NOMO-1 treated with dmso at 0.1 percent for 144 hours (cell line): Measurements from ENCODE around the gene STARD10.

ENCODE experiments used
- DNase-seq: peaks from one replicate; lab custom pipeline; 2025; ENCODE audit not compliant: unreplicated experiment; lab: John Stamatoyannopoulos, UW

Gene STARD10

GRCh38 chr11:72781313-72782080 lies 12.3 kb downstream of the STARD10 start:
- DNase-seq, result no peak

DNA sequence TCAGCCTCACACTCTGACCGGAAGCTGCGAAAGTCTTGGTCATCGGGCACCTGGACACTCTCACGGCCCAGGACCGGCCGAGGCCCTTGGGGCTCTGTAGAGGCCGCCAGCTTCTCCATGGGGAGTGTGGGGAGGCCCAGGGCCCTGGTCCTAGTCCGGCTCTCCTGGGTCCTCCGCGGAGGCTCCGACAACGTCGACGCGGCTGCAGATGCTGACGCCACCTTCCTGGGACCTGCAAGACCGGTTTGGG lies 12.9 kb downstream of the STARD10 start:
- DNase-seq, result no peak

- DNase-seq, result no peak
These were observed 13.4 kb downstream of the STARD10 start for GRCh38 chr11:72780296-72781062.

DNA sequence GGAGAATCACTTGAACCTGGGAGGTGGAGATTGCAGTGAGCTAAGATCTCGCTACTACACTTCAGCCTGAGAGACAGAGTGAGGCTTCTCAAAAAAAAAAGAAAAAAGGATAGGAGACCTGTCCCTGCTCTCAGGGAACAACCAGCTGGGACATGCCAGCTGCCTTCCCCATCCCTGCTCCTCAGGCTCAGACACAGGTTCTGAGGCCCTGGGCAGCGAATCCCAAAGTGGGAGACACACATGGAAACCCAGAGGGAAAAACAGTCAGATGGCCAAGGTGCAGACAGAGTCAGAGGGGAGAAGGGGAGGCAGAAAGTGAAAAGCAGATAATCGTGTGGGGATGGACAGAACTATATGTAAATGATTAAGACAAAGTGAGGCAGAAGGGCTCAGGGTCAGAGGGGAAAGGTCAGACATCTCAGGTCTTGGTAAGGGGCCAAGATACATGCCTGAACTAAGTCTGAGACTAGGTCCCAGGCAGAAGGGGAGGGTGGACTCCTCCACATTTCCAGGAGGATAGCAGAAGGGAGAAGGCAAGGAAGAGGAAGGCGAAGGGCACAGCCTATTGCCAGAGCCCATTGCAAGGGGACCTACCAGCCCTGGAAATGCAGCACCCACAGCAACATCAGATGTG lies 14.2 kb downstream of the STARD10 start:
- no peak for DNase-seq

- no peak for DNase-seq
These were observed 15.0 kb downstream of the STARD10 start for GRCh38 chr11:72778535-72779494.

GRCh38 chr11:72777755-72778278 lies 16.0 kb downstream of the STARD10 start:
- no peak for DNase-seq

- no peak for DNase-seq
These were observed 16.7 kb downstream of the STARD10 start for GRCh38 chr11:72776844-72777754.

DNA sequence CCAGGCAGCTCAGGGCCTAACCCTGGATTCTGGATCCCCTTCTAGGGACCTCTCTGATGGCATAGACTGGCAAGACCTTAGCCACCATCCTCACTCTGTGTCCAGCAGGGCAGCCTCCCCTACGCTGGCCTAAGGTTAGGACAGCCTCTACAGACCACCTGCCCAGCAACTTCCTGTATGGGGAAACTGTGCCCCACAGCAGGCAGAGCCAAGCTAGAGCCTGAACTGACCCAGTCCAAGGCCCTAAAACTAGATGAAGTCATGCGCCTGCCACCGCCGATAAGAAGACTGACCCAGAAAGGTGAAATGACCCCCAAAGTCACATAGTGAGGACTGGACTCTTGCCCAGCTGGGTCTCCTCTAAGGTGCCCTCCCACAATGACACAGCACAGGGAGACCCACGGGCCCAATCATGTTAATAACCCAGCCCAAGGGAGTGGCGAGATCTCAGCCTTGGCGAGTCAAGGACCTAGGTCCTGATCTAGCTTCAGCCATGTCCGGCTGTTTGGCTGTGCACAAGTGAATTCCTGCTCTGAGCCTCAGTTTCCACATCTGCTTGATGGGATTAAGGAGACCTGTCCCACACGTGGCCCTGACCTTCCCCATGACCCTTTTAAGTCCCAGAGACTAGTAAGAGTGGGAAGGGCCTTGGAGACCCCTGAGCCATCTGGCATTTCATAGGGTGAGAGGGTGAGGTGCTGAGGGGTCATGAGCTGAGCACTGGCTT lies 17.6 kb downstream of the STARD10 start:
- DNase-seq, result no peak

DNA sequence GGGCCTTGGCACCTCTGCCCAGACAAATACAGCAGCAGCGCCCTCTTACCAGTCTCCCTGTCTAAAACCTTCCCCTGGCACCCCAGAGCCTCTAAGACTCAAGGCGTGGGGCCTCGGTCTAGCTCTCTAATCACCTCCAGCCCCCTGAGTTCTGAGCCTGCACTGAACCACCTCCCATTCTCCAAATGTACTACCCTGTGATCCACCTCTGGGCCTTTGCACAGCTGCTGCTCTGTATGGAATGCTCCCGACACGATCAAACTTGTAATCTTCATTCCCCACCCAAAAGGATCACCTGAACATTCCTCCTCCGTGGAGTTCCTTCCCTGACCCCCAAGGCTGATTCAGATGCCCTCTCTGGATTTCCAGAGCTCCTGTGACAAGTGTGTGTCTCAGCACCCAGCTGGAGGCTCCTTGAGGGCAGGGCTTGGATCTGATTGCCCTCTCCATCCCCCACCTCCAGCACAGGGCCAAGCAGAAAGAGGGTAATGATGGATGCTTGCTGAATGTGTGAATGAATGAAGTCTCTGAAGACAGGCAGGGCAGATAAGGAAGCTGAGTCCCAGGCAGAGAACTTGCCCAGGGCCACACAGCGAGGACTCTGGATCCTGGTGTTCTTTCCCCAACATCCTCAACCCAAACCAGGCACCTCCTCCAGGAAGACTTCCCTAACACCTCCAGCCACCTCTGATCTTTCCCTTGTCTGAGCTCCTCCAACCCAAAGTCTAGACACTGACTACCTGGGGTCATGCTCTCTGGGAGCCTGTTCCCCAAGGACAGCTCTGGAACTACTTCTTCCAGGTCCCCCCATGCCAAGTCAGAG lies 18.3 kb downstream of the STARD10 start:
- no peak for DNase-seq

DNA sequence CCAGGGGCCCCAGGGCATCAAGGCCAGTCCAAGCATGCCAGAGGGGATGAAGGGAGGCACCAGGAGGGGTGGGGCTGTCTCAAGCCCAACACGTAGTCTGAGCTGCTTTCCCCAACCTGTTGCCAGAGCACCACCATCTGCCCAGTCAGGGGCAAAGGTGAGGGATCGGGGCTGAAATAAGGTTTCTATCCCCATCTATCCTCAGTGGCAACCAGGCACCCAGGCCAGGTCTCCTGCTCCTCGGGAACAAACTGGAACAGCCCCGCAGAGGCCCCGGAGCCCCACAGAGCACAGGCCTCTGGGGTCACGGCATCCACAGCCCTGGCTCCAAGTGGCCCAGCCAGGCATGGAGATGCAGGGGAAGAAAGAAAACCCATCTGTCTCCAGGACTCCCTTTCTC lies 19.3 kb downstream of the STARD10 start:
- no peak for DNase-seq

- DNase-seq, result no peak
These were observed 20.2 kb downstream of the STARD10 start for GRCh38 chr11:72773696-72774095.

DNA sequence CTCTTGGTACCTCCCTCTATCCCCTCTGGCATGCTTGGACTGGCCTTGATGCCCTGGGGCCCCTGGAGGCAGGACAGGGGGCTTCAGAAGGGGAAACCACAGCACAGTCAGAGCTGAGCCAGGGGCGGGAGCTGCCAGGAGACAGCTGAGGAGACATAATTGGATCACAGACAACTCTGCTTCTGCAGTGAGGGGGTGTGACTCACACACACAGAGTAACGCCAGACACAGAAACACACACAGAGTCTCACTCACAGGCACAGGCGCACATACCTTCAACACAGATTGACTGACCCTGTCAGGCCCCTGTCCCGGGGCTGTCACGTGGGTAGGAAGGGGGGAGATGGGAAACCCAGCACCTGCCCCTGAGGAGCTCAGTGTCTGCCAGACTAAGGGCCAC lies 20.6 kb downstream of the STARD10 start:
- DNase-seq, result no peak

GRCh38 chr11:72772059-72772458 lies 21.8 kb downstream of the STARD10 start:
- no peak for DNase-seq

DNA sequence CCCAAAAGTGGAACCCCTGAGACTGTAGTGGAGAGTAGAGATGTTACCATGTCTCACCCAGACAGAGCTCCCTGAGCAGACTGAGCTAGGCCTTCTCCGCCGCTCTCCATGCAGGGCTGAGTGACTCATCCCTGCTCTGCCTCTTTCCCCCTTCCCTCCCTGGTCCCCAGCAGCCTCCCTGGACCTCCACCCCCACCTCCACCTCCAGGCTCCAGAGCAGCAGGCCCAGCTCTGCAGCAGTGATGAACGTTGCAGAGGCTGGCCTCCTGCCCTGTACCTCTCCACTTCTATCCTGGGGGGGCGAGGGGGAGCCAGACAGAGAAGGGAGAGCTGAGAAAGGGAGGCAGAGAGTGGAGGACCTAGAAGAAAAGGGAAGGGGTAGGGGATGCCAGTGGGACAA lies 22.3 kb downstream of the STARD10 start:
- no peak for DNase-seq

- no peak for DNase-seq
These were observed 23.0 kb downstream of the STARD10 start for GRCh38 chr11:72770799-72771198.

DNA sequence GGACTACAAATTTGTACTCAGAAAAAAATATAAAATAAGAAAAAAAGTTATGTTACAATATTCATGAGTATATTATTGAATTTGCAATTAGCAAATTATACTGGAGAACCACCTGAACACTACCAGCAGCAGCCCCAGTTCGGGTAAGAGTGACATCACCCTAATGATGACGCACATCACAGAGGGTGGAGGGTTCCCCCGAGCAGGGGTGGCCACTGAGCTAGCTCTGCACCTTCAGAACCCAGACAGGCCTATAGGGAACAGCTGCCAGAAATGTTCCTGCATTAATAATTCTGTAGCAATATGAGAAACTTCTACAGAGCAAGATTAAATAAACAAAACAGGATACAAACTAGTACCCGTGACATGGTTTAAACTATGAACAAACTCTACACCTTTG lies 24.2 kb downstream of the STARD10 start:
- no peak for DNase-seq

GRCh38 chr11:72768581-72768980 lies 25.3 kb downstream of the STARD10 start:
- no peak for DNase-seq
